Liver (tissue), 9 donors: Measurements from ENCODE around the gene PCDH9. TPM values are rescaled to one million over a fixed set of nuclear protein-coding genes. Genes with fewer than 3 reads are reported as not detected.

Experiments
- DNase-seq: peaks from one replicate; pipeline ENCODE4 v3.0.0-alpha.2; 2017; ENCODE audit warnings: low spot score
- H3K27ac ChIP-seq, 2 donors: one replicate each; pipeline ENCODE4 v1.7.0; 2013; ENCODE audit warnings: inconsistent platforms in 2 of 2, low read length in 2 of 2, control low read depth in 1 of 2, low read depth in 1 of 2, mild to moderate bottlenecking in 1 of 2
- H3K27me3 ChIP-seq, 4 donors: one replicate each; pipeline versions ENCODE4 v1.6.1 to v1.7.0; 2013; ENCODE audit warnings: low read length in 3 of 4, inconsistent platforms in 1 of 4, mild to moderate bottlenecking in 1 of 4, moderate library complexity in 1 of 4; ENCODE audit not compliant: control insufficient read depth in 4 of 4, insufficient read depth in 4 of 4
- H3K36me3 ChIP-seq, 4 donors: one replicate each; pipeline versions ENCODE4 v1.6.1 to v1.7.0; 2013; ENCODE audit warnings: low read length in 3 of 4, mild to moderate bottlenecking in 3 of 4, low read depth in 1 of 4, moderate library complexity in 1 of 4; ENCODE audit not compliant: control insufficient read depth in 4 of 4, insufficient read depth in 3 of 4
- H3K4me1 ChIP-seq, 4 donors: one replicate each; pipeline versions ENCODE4 v1.6.1 to v1.7.0; 2013; ENCODE audit warnings: low read length in 3 of 4, mild to moderate bottlenecking in 3 of 4, moderate library complexity in 1 of 4; ENCODE audit not compliant: control insufficient read depth in 4 of 4, insufficient read depth in 4 of 4
- H3K4me3 ChIP-seq, 3 donors: one replicate each; pipeline versions ENCODE4 v1.6.1 to v1.7.0; 2013; ENCODE audit warnings: low read length in 3 of 3, control low read depth in 1 of 3, low read depth in 1 of 3, mild to moderate bottlenecking in 1 of 3
- H3K9ac ChIP-seq, 2 donors: one replicate each; pipeline ENCODE4 v1.7.0; 2013; ENCODE audit warnings: low read length in 2 of 2, mild to moderate bottlenecking in 2 of 2, moderate library complexity in 2 of 2, control low read depth in 1 of 2, low read depth in 1 of 2
- H3K9me3 ChIP-seq, 4 donors: one replicate each; pipeline versions ENCODE4 v1.6.1 to v1.7.0; 2013; ENCODE audit warnings: low read length in 3 of 4; ENCODE audit not compliant: control insufficient read depth in 4 of 4
- ATF3 ChIP-seq: IDR thresholded peaks from 2 replicates; pipeline ENCODE4 v1.6.1; 2016; ENCODE audit warnings: antibody characterized with exemption
- CTCF ChIP-seq: fragments of 150-350 bp; IDR thresholded peaks from 2 replicates; pipeline ENCODE4 v1.5.1; 2017; ENCODE audit warnings: improper control_type of control experiment, low read depth, low read length; ENCODE audit not compliant: missing input control
- EGR1 ChIP-seq, 2 donors: IDR thresholded peaks; 2 replicates each; pipeline ENCODE4 v1.6.1; 2016 to 2018; ENCODE audit warnings: antibody characterized with exemption in 2 of 2, low read depth in 2 of 2
- FOXA1 ChIP-seq: IDR thresholded peaks from 2 replicates; pipeline ENCODE4 v1.6.1; 2016; ENCODE audit warnings: antibody characterized with exemption
- FOXA2 ChIP-seq: IDR thresholded peaks from 2 replicates; pipeline ENCODE4 v1.6.1; 2016; ENCODE audit warnings: antibody characterized with exemption
- GABPA ChIP-seq, 2 donors: IDR thresholded peaks in 1 of 2; conservative IDR thresholded peaks in 1 of 2; 2 replicates each; pipeline ENCODE4 v1.6.1; 2016; ENCODE audit warnings: antibody characterized with exemption in 2 of 2, mild to moderate bottlenecking in 1 of 2, moderate library complexity in 1 of 2
- HNF4A ChIP-seq, 2 donors: conservative IDR thresholded peaks; 2 replicates each; pipeline ENCODE4 v1.6.1; 2016; ENCODE audit warnings: antibody characterized with exemption in 2 of 2, mild to moderate bottlenecking in 2 of 2
- HNF4G ChIP-seq: IDR thresholded peaks from 2 replicates; pipeline ENCODE4 v1.6.1; 2016; ENCODE audit warnings: antibody characterized with exemption
- JUND ChIP-seq, 2 donors: IDR thresholded peaks; 2 replicates each; pipeline ENCODE4 v1.6.1; 2016; ENCODE audit warnings: antibody characterized with exemption in 2 of 2
- MAX ChIP-seq: IDR thresholded peaks from 2 replicates; pipeline ENCODE4 v1.6.1; 2016; ENCODE audit warnings: antibody characterized with exemption
- NR2F2 ChIP-seq: IDR thresholded peaks from 2 replicates; pipeline ENCODE4 v1.6.1; 2016; ENCODE audit warnings: antibody characterized with exemption
- RAD21 ChIP-seq, 2 donors: IDR thresholded peaks; 2 replicates each; pipeline ENCODE4 v1.6.1; 2016; ENCODE audit warnings: antibody characterized with exemption in 2 of 2, mild to moderate bottlenecking in 2 of 2
- REST ChIP-seq: IDR thresholded peaks from 2 replicates; pipeline ENCODE4 v1.6.1; 2016; ENCODE audit warnings: antibody characterized with exemption, mild to moderate bottlenecking
- RXRA ChIP-seq, 2 donors: IDR thresholded peaks; 2 replicates each; pipeline ENCODE4 v1.6.1; 2017 to 2018; ENCODE audit warnings: antibody characterized with exemption in 2 of 2, mild to moderate bottlenecking in 1 of 2
- SP1 ChIP-seq: IDR thresholded peaks from 2 replicates; pipeline ENCODE4 v1.6.1; 2018; ENCODE audit warnings: antibody characterized with exemption, mild to moderate bottlenecking
- TAF1 ChIP-seq: conservative IDR thresholded peaks from 2 replicates; pipeline ENCODE4 v1.6.1; 2016; ENCODE audit warnings: antibody characterized with exemption, mild to moderate bottlenecking
- YY1 ChIP-seq: IDR thresholded peaks from 2 replicates; pipeline ENCODE4 v1.6.1; 2016; ENCODE audit warnings: antibody characterized with exemption, mild to moderate bottlenecking
- ZBTB33 ChIP-seq: IDR thresholded peaks from 2 replicates; pipeline ENCODE4 v1.6.1; 2016; ENCODE audit warnings: antibody characterized with exemption
- WGBS: extraction: QIAGEN DNeasy Blood & Tissue Kit; methylation state at CpG from one replicate; pipeline ENCODE4 v1.1.7; 2013; 5-methylcytosine and 5-hydroxymethylcytosine counted together
- polyA plus RNA-seq, 2 donors: library from polyadenylated mRNA; stranded (reverse) in 1 of 2; unstranded in 1 of 2; fragments of 200-250 nt in 1 of 2; fragments of >200 nt in 1 of 2; fragmentation: Nextera tagmentation in 1 of 2; extraction: Ambion mirVana in 1 of 2; gene quantifications; one replicate each; pipeline versions ENCODE4 v1.2.1 to v1.2.3, GENCODE V29; 2013 to 2015
- total RNA-seq, 2 donors: library from RNA; depleted of rRNA; stranded (reverse); fragments of >200 nt; gene quantifications; one replicate each; pipeline ENCODE4 v1.2.3, GENCODE V29; 2014
- donor health status: healthy.
- donor health status: healthy.
- donor health status: healthy.
- donor health status: healthy.
- donor health status: healthy.

The PCDH9 gene
- total and polyA plus RNA-seq, 4 donors, result 0.90 to 4.0 (median 2.2) TPM

GRCh38 chr13:66675620-66676019 lies 554.5 kb downstream of the PCDH9 start:
- 76% methylated on average over 4 of the region's 4 CpGs for WGBS
- Histone ChIP-seq H3K9ac (no peak overlapping the region), H3K36me3 (no peaks in the 10 kb centered on the region), H3K4me1 (no peaks in the 10 kb centered on the region), H3K9me3 (no peaks in the 10 kb centered on the region), H3K27me3 (peaks cover 0 to 3% (median 0%) of the 10 kb centered on the region in 4 donors), H3K27ac (no peak overlapping the region), H3K4me3 (no peak overlapping the region)
- no peak for DNase-seq
- TF ChIP-seq GABPA (IDR thresholded peaks at IDR 0.05 in 1 of 2, conservative IDR thresholded peaks at IDR 0.05 in 1 of 2) (no peak), REST (no peak), ZBTB33 (no peak), ATF3 (no peak), HNF4A (conservative IDR thresholded peaks at IDR 0.05) (no peak), RAD21 (IDR thresholded peaks at IDR 0.05) (no peak), JUND (IDR thresholded peaks at IDR 0.05) (no peak), FOXA2 (no peak), YY1 (no peak), TAF1 (no peak), FOXA1 (no peak), MAX (no peak), RXRA (IDR thresholded peaks at IDR 0.05) (no peak), NR2F2 (no peak), EGR1 (IDR thresholded peaks at IDR 0.05; ENCODE audit: low read depth in 2 of 2) (no peak), CTCF (no peak), HNF4G (no peak)

- TF ChIP-seq JUND (IDR thresholded peaks at IDR 0.05) (no peak), EGR1 (IDR thresholded peaks at IDR 0.05; ENCODE audit: low read depth in 2 of 2) (no peak), RXRA (IDR thresholded peaks at IDR 0.05) (no peak), SP1 (no peak), RAD21 (IDR thresholded peaks at IDR 0.05) (no peak), TAF1 (no peak), MAX (no peak)
- H3K36me3 ChIP-seq, result no peaks in the 10 kb centered on the region
- H3K27ac ChIP-seq, result no peak overlapping the region
- H3K9ac ChIP-seq, result no peak overlapping the region
- no peak overlapping the region for H3K4me3 ChIP-seq
- H3K9me3 ChIP-seq, result no peaks in the 10 kb centered on the region
- no peak for DNase-seq
- H3K27me3 ChIP-seq, result peaks cover 0 to 4% (median 1%) of the 10 kb centered on the region in 4 donors
- H3K4me1 ChIP-seq, result no peaks in the 10 kb centered on the region
- WGBS, result 76% methylated on average over 1 of the region's 1 CpG
These were observed 556.7 kb downstream of the PCDH9 start for GRCh38 chr13:66673401-66673800.
